ENCODE measurements around the gene CAMKK2. TPM values are rescaled to one million over a fixed set of nuclear protein-coding genes. Genes with fewer than 3 reads are reported as not detected.

The CAMKK2 gene
- 12.5 and 22.1 TPM in 2 replicates for total RNA-seq

DNA sequence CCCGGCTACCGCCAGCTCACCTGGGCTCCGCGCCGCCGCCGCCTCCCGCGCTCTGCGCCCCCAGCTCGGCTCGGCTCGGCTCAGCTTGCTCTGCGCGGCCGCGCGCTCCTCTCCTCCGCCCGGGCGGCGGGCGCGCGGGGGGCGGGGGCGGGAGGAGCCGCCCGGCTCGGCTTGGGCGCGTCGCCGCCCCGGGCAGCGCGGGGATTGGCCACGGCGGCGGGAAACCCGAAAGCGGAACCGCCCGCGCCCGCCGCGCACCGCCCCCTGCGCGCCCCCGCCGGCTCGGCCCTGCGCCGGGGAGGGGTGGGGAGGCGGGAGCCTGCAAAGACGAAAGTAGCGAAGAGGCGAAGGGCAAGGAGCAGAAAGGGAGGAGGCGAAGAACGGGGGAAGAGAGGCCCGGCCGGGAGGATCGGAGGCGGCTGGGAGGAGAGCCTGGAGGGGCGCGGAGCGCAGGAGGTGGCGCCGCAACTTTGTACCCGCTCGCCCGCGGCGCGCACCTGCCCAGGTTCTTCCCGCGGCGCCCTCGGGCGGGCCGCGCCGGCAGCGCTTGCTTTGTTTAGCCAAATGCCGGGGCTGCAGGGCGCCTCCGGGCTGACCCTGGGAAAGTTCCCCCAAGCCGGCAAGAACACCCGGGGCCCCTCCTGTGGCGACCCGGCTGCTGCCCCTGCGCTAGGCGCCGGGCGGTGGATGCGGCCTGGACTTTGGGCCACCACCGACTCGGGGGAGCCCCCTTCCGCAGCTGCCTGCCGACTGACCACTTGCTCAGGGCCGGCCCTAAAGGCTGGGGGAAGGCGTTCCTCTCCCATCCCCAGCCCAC is at the start of gene CAMKK2:
Gene CAMKK2, minus strand, starts transcription at position 92 of the 817 bp plus-strand sequence. CDS start 22,183 bp downstream, outside the sequence.

DNA sequence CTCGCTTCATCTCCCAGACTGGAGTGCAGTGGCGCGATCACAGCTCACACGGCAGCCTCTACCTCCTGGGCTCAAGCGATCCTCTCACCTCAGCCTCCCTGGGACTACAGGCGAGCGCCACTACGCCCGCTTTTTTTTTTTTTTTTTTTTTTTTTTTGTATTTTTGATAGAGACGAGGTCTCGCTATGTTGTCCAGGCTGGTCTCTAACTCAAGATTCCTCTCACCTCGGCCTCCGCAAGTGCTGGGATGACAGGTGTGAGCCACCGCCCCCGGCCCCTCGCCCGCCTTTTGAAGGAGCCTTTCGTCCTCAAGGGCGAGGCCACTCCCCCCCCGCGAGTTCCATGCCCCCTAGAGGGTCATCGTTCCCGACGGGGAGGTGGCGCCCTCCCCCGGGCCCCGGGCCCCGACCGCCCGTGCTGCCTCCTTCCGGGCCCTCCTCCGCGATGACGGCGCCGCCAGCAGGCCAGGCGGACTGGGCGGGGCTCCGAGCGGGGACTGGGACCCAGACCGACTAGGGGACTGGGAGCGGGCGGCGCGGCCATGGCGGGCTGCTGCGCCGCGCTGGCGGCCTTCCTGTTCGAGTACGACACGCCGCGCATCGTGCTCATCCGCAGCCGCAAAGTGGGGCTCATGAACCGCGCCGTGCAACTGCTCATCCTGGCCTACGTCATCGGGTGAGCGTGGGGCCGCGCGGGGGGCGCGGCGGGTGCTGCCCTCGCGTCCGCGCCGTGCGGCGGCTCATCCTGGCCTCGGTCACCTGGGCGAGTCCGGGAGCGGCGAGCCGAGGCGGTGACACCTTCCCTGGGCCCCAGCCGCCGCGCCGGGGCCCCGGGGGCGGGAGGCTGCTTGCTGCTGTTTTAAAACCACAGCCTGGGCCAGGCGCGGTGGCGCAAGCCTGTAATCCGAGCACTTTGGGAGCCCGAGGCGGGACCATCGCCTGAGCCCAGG is 86.6 kb downstream of the CAMKK2 start, which contains the start of gene P2RX4:
Gene P2RX4, plus strand, starts transcription at position 506 of the 949 bp plus-strand sequence. Its CDS starts 36 bp downstream, at position 542.

Other genes starting within 250 kb of the CAMKK2 start
- 0.28 and 0.89 TPM in 2 replicates for gene P2RX7, start 163.8 kb downstream of the CAMKK2 start, total RNA-seq
- 18.6 and 29.1 TPM in 2 replicates for gene P2RX4, start 86.6 kb downstream of the CAMKK2 start, total RNA-seq
- 170 and 187 TPM in 2 replicates for gene ANAPC5, start 55.7 kb upstream of the CAMKK2 start, total RNA-seq
- gene RNF34, start 103.4 kb upstream of the CAMKK2 start, total RNA-seq = 34.7 and 49.9 TPM in 2 replicates

Data from smooth muscle cell of the umbilical artery (primary cell).